Measurements from ENCODE around the gene PRDM5. TPM values are rescaled to one million over a fixed set of nuclear protein-coding genes. Genes with fewer than 3 reads are reported as not detected.

The PRDM5 gene
- total RNA-seq, 1 experiment from 2014 or later: 5.1 TPM

- Histone ChIP-seq H3K36me3 (ENCODE audit: control insufficient read depth in 1 of 2, insufficient read depth in 2 of 2, low read length in 2 of 2) (no peaks in the 10 kb centered on the region), H4K20me1 (ENCODE audit: insufficient read depth) (no peaks in the 10 kb centered on the region), H3K79me2 (ENCODE audit: insufficient read depth, low read length) (no peaks in the 10 kb centered on the region), H3K4me3 (replicated peaks in 1 of 2; ENCODE audit: low read depth in 1 of 2, low read length in 2 of 2) (no peak overlapping the region), H3K27ac (ENCODE audit: low read depth, low read length) (no peak overlapping the region), H3K9me2 (ENCODE audit: insufficient read depth) (no peaks in the 10 kb centered on the region), H3K27me3 (ENCODE audit: insufficient read depth, low read length) (no peaks in the 10 kb centered on the region), H3K9ac (ENCODE audit: low read length) (no peak overlapping the region), H2AFZ (ENCODE audit: low read depth, low read length, poor library complexity, severe bottlenecking) (no peak overlapping the region), H3K4me1 (ENCODE audit: control insufficient read depth in 1 of 2, insufficient read depth in 2 of 2, low read length in 2 of 2) (peaks cover 0 to 8% of the 10 kb centered on the region in 2 experiments; a peak in 2 of 4 replicates), H3K9me3 (ENCODE audit: control insufficient read depth in 1 of 2, insufficient read depth in 1 of 2, low read depth in 1 of 2, low read length in 2 of 2) (no peaks in the 10 kb centered on the region), H3K4me2 (ENCODE audit: low read length) (no peak overlapping the region)
- no peak for ATAC-seq
- intact Hi-C loops (cut with micrococcal nuclease): no loop called here
- no peak for TF ChIP-seq CBX3 (IDR thresholded peaks at IDR 0.05; ENCODE audit: low read depth)
- no peak for TF ChIP-seq SP1 (IDR thresholded peaks at IDR 0.05; ENCODE audit: low read depth)
- TF ChIP-seq EGR1 (IDR thresholded peaks at IDR 0.05; ENCODE audit: low read depth): no peak
- no peak for TF ChIP-seq TCF7L2 (IDR thresholded peaks at IDR 0.05; ENCODE audit: borderline replicate concordance, extremely low read depth, insufficient read depth, insufficient read length)
- TF ChIP-seq EZH2 (IDR thresholded peaks at IDR 0.05): no peak
- no peak for TF ChIP-seq ELF1 (IDR thresholded peaks at IDR 0.05; ENCODE audit: borderline replicate concordance, low read depth)
- TF ChIP-seq SRF (IDR thresholded peaks at IDR 0.05; ENCODE audit: low read depth): no peak
- no peak for TF ChIP-seq YY1 (IDR thresholded peaks at IDR 0.05; ENCODE audit: extremely low read depth, insufficient replicate concordance, low read depth, low read length)
- no peak for TF ChIP-seq EZH2phosphoT487 (IDR thresholded peaks at IDR 0.05; ENCODE audit: borderline replicate concordance)
- no peak for TF ChIP-seq ZNF274 (IDR thresholded peaks at IDR 0.05; ENCODE audit: low read depth, low read length)
- no peak for TF ChIP-seq SIN3A (IDR thresholded peaks at IDR 0.05; ENCODE audit: low read depth)
- no peak for TF ChIP-seq FOSL1 (IDR thresholded peaks at IDR 0.05; ENCODE audit: low read depth)
- TF ChIP-seq CEBPB (IDR thresholded peaks at IDR 0.05; ENCODE audit: low read depth): no peak
- TF ChIP-seq, protein P1, sequence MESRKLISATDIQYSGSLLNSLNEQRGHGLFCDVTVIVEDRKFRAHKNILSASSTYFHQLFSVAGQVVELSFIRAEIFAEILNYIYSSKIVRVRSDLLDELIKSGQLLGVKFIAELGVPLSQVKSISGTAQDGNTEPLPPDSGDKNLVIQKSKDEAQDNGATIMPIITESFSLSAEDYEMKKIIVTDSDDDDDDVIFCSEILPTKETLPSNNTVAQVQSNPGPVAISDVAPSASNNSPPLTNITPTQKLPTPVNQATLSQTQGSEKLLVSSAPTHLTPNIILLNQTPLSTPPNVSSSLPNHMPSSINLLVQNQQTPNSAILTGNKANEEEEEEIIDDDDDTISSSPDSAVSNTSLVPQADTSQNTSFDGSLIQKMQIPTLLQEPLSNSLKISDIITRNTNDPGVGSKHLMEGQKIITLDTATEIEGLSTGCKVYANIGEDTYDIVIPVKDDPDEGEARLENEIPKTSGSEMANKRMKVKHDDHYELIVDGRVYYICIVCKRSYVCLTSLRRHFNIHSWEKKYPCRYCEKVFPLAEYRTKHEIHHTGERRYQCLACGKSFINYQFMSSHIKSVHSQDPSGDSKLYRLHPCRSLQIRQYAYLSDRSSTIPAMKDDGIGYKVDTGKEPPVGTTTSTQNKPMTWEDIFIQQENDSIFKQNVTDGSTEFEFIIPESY (IDR thresholded peaks at IDR 0.05; ENCODE audit: extremely low read depth, insufficient replicate concordance, low read length): no peak
- TF ChIP-seq, protein P2, sequence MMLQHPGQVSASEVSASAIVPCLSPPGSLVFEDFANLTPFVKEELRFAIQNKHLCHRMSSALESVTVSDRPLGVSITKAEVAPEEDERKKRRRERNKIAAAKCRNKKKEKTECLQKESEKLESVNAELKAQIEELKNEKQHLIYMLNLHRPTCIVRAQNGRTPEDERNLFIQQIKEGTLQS (IDR thresholded peaks at IDR 0.05): no peak
- TF ChIP-seq RAD21 (IDR thresholded peaks at IDR 0.05; ENCODE audit: low read depth): no peak
- TF ChIP-seq, protein P3, sequence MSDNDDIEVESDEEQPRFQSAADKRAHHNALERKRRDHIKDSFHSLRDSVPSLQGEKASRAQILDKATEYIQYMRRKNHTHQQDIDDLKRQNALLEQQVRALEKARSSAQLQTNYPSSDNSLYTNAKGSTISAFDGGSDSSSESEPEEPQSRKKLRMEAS (IDR thresholded peaks at IDR 0.05): no peak
- TF ChIP-seq POLR2A (IDR thresholded peaks at IDR 0.05; ENCODE audit: borderline replicate concordance, extremely low read depth, insufficient read depth, insufficient read length): no peak
- ChIA-PET POLR2A (no interaction called here), CTCF (no interaction called here), RAD21 (ENCODE audit: low non-redundant PET in 1 of 2, low total read pairs in 2 of 2, uncharacterized antibody in 2 of 2, unreplicated experiment in 2 of 2) (no interaction called here)
- no peak for DNase-seq (ENCODE audit: low read depth, low spot score)
- no TSS peak for BruUV-seq (replicated peaks)
These were observed 223.2 kb downstream of the PRDM5 start for GRCh38 chr4:120699354-120699753.
